ENCODE measurements around the gene TNC. TPM values are rescaled to one million over a fixed set of nuclear protein-coding genes. Genes with fewer than 3 reads are reported as not detected.

The TNC gene
- polyA plus RNA-seq, 12 donors = 32.4 to 97.6 (median 59.6) TPM; not detected in 1

DNA sequence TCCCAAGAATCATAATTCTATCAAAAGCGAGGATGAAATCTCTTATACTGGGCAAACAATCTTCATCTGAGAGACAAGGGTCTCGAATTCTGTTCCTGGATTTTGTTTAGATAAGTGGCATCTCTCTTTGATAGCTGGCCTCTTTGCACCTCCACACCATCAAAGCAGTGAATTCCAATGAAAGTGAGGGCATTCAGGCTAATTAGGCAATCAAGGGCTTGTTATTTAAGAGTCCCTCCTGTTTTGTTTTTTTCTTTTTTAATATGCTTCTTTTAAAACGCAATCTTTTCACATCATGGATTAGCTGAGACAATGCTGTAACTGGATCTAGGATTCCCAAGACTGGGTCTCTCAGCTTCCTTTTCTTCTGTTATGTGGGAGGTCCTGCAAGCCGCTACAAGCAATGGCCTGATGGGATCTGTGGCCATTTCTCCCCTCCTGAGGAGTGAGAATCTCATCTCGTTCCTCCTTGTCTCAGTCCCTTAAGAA, 67.9 kb downstream of the TNC start:
- no peak for DNase-seq

DNA sequence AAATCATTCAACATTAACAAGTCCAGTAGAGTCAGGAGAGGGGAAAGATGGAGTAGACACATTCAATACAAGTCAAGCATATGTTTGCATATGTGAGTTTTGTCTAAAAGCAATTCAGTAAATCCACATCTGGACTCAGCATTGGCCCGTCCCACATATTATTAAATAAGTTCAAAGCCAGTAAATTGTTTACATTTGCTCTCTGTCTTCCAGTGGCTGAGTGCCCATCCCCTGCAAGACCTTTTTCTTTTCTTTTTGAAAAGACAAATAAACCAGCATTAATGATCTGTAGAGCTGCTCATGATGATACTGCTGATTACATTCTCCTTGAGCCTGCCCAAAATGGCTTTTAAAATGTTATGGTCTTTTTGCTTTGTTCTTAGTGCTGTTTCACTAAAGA, 71.1 kb downstream of the TNC start:
- DNase-seq = no peak

GRCh38 chr9:115046199-115046598, 71.8 kb downstream of the TNC start:
- no peak for DNase-seq

DNA sequence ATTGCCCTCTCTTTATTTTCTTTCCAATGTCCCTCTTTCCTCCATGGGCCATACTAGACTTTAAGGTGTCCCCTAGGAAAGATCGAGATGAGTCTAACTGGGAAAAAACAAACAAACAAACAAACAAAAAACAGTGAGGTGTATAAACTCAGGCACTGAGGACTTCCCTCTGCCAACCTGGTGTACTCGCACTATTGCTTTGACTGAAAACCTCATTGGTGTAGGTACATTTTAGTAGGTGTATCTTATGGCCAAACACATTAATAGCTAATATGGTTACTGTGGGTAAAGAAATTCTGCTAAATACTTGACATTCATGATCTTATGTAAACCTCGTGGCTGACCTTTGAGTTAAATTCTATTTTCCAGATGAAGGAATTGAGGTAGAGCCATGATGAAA, 74.3 kb downstream of the TNC start:
- no peak for DNase-seq

GRCh38 chr9:115042781-115043509, 75.0 kb downstream of the TNC start:
- no peak for DNase-seq

DNA sequence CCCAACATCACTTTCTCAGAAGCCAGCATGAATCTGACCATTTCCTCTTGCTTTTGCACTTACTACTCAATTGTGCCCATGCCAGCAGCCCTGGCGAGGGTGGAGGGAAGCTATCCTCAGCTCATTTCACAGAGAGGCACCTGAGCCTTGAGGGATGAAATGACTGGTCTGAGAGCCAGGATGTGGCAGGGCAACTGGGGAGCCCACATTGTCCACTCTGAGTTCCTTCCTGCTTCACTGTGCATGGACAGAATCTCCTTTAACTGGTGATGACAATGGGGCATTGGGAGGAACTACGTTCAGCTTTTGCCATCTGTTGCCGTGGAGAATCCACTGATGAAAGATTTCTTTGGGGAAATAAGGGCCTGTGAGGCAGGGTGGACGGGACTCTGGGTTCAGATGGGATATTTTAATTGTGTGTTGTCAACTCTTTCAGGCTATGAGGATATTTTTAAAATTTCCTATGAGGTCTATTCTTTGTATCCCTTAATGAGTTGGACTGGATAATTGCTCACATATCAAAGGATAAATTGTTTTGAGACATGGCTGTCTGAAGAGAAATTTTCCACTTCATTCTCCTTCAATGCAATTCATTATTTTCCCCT, 78.3 kb downstream of the TNC start:
- no peak for DNase-seq

- peak; percentile 37 for DNase-seq
Measured at GRCh38 chr9:115038178-115038577, 79.8 kb downstream of the TNC start.

DNA sequence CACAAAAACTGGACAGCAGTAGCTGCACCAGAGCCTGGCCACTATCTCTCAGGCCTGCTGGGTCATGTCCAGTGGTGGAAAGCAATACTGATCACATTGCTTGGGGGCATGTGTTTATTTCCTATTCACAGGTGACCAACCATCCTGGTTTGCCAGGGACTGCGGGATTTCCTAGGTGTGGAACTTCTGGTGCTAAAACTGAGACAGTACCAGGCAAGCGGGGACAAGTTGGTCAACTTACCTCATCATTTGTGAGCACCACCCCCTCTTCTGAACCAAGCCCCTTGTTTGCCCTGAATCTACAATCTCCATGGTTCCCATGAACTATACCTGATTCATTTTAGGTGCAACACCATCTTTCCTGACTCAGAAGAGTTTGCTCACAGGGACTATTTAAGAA, 81.3 kb downstream of the TNC start:
- no peak for DNase-seq

- DNase-seq = peak; percentile 43
Measured at GRCh38 chr9:115035841-115036612, 81.9 kb downstream of the TNC start.

DNA sequence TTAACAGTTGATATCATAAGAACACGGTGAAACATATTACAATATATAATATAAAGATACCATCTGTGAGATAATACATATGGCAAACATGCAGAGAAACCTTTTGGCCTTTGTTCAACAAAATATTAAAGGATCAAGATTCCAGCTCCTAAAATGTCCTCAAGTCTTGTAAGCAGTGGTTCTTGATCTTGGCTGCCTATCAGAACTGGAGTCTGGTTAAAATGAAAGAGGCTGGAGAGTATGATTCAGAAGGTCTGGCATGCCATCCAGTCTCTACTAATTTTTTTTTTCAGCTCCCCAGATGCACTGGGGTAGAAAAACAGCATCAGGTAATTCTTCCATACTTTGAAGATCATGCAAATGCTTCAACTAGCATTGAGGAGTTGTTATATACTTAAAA, 83.2 kb downstream of the TNC start:
- no peak for DNase-seq

DNA sequence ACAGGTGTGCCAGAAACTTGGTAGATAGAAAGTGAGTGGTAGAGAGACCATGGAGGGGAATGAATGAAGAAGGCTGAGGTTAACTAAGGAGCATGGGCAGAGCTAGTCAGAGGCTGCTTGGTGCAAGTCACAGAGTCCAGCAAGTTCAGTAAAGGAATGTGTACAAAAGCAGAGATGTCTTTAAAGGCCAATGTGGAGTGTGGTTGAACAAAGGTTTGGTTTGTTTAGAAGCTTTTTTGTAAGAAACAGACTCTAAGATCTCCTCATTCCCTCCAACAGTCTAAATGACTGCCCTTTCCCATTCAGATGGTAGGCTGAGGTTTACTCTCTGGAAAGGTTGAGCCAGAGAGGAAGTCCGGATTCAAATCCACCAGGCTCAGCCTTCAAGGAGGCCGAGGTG, 84.2 kb downstream of the TNC start:
- no peak for DNase-seq

- no peak for DNase-seq
Measured at GRCh38 chr9:115032296-115032695, 85.7 kb downstream of the TNC start.

DNA sequence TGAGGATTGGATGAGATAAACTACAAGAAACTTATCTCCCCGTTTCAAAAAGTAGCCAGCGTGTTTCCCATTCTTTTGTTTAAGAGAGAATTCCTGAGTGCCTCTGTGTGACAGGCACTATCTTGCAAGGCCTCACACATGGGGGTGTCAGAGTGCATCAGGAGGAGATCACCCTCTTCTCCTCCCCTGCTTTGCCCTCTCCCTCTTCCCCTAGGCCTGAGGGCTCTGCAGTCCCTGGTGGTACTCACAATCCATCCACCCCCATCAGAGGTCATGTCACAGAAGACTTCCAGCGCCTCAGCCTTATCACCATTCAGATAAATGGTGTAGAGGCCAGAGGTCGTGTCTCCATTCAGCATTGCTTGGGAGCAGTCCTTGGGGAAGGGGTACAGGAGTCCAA, 88.0 kb downstream of the TNC start:
- no peak for DNase-seq

DNA sequence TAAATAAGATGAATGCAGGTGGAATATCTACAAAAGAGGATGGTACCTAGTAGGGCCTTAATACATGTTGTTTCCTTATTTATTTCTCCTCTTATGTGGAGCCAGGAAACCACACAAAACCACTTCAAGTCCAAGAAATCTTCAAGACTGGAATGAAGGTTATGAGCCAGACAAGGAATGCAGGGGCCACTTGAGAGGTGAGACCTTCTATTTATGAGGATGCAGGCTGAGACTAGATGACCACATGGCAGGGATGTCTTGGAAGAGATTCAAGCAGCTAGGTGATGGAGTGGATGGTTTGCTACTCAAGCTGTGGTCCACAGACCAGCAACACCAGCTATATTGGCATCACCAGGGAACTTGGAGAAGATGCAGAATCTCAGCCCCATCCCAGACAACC, 92.2 kb downstream of the TNC start:
- no peak for DNase-seq

GRCh38 chr9:115024925-115025535, 92.9 kb downstream of the TNC start:
- DNase-seq = no peak

DNA sequence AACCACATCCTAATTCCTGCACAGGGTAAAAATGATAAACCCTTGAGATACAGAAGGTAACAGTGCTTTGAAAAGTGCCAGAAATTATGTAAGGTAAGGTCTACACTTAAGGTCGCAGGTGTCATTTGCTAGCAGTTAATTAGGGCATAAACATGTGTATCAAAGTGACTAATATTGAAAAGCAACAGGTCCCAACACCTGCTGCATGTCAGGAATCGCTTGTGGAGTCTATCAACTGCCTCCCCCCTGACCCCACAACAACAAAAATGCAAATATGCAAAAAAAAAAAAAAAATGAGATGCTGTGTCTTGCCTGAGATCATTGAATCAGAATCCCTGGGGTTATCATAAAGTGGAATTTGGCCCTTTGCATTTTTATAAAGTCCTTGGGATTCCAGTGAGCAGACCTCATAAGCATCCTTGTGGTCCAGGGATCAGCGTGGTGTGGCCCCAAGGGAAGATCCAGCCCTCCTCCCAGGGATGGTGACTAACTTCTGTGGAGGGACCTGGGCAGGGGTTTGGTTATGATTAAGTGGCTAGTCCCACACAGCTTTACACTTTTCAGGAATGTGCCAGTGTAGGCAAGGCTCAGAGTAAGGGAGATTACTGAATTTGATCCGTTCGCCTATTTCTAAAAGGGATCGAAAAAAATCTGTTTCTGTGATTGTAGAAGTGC, 95.1 kb downstream of the TNC start:
- DNase-seq = no peak

DNA sequence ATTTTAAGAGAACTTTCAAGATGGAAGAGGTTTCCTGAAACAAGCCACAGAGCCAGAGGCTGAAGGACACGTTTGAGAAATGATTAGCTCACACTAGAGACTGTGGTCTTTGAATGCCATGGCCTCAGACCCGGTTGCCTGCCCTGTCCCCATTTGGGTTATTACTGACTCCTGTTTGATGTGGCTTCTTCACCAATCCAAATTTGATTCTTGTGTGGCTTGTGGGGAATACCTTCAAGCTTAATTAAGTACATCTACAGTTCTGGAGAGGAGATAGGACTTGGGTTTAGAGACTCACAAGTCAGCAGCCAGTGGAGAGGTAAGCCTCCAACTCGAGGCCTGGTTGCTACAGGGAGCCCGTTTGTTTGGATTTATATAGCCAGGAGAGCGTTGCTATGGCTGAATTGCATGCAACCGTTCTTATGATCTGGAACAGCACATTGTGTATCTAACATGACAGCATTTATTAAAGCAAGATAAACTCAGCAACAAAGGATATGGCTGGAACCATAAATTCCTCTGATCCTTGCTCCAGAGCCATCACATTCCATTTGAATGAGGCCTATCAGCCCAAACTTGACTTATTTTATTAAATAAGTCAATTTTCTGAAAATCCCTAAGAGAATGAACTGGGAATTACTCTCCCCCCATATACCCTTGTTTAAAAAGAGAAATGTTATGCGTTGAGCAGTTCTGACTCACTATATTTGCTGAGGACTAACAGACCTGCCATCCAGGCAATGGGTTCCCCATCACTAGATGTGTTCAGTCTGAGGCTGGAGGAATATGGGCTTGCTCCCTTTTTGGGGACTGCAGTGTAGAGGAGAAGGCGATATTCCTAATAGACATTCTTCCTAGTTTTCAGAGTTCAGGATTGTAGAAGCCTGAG, 99.2 kb downstream of the TNC start:
- DNase-seq = no peak

DNA sequence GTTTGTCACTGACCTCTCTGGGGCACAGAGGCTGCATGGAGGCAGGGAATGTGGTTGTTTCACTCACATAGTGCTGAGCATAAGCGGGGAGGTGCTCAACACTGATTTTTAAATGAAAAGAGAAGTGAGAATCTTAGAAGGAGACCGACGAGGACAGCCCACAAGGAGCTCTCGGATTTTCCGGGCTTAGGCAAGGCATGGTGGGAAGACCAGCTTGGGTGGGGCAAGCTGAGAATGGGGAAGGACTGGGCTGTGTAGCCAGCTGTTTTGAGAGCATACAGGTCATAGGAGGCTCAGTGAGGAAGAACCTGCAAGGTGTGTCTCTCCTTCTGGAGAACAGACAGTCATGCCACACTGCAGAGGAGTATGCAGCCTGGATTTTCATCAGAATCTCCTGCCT, 101.6 kb downstream of the TNC start:
- no peak for DNase-seq

DNA sequence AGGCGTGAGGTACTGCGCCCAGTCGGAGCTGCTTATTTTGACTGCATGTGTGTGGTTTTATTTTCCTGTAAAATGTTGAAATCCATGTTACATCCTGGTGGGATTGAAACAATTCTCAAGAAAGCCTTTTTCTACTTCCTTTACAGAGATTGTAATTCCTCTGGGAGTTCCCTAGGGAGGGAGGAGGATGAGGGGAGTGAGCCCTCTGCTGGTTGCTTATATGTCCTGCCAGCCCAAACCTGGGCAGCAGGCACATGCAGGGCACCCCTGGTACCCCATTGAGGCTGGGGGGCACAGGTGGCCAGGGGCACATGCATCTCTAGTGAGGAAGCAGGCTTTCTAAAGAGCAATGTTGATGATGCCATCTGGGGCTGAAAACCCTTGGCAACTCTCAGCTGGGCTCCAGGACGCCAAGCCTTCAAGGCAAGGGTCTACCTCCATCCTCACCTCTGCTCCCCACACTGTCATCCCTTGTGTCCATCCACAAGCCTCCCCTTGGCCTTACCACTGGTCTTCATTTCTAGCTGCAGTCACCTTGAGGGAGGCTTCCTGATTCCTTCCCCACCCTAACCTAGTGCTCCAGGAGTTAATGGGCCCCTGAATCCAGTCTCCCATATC, 102.8 kb downstream of the TNC start:
- DNase-seq = no peak

DNA sequence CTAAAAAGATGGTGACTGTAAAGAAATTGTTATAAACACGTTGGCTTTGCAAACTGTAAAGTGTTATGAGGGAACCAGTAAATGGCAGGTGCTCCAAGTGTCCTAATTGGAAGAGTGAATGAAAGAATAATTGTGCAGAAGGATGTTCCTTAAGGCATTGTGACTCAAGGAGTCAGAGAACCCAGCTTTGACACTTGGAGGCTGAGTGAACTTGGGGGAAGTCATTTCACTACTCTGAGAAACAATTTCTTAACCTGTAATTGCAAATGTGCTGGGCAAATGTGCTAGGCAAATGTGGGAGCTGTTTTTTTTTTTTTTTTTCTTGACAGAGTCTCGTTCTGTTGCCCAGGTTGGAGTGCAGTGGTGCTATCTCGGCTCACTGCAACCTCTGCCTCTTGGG, 103.5 kb downstream of the TNC start:
- DNase-seq = no peak
